Ovary (tissue), 3 donors: ENCODE measurements around the gene OXCT2.

ENCODE experiments used
- POLR2A ChIP-seq: fragments of 450-650 bp; IDR thresholded peaks from one replicate; pipeline ENCODE4 v1.6.1; 2017; ENCODE audit warnings: antibody characterized with exemption, mild to moderate bottlenecking, moderate library complexity
- TF ChIP-seq, protein P1 (sequence below), 3 donors: fragments of 450-650 bp in 2 of 3; fragments of 200-600 bp in 1 of 3; IDR thresholded peaks; one replicate each; pipeline versions ENCODE4 v1.5.1 to v1.8.0; 2016 to 2022; ENCODE audit warnings: antibody characterized with exemption in 3 of 3, mild to moderate bottlenecking in 1 of 3
- donor health status: DM: no; HTN: no; CAD: no.

DNA sequence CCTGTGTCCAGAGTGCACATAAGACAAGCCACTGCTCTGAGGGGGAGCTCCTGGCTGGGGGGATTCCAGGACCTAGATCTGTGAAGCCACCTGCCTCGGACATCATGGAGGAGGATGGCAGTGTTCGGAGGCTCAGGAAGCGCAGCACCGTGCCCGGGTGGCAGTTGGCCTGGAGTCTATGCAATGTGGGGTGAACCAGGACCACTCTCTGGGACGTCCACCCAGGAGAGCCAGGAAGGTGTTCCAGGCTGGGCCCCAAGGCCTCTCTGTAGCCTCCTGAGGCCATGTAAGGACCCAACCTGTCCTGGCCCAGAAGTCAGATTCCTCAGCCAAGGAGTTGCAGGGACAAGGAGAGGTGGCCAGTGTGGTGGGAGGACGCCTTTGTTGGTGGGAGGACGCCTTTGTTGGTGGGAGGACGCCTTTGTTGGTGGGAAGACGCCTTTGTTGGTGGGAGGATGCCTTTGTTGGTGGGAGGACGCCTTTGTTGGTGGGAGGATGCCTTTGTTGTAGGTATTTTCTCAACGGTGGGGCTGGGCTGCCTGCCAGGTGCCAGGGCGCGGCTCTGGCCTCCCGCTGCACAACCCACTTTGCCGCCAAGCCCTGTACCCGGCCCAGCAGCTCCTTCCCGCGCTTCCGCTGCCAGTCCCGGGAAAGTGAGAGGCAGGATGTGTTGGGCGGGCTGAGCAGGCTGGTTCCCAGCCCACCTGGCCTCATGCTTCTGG, 48.1 kb upstream of the OXCT2 start:
- no peak for TF ChIP-seq POLR2A
- TF ChIP-seq, protein P1, sequence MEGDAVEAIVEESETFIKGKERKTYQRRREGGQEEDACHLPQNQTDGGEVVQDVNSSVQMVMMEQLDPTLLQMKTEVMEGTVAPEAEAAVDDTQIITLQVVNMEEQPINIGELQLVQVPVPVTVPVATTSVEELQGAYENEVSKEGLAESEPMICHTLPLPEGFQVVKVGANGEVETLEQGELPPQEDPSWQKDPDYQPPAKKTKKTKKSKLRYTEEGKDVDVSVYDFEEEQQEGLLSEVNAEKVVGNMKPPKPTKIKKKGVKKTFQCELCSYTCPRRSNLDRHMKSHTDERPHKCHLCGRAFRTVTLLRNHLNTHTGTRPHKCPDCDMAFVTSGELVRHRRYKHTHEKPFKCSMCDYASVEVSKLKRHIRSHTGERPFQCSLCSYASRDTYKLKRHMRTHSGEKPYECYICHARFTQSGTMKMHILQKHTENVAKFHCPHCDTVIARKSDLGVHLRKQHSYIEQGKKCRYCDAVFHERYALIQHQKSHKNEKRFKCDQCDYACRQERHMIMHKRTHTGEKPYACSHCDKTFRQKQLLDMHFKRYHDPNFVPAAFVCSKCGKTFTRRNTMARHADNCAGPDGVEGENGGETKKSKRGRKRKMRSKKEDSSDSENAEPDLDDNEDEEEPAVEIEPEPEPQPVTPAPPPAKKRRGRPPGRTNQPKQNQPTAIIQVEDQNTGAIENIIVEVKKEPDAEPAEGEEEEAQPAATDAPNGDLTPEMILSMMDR (IDR thresholded peaks at IDR 0.05), result no peak
